ENCODE data around the gene DCANP1. TPM values are rescaled to one million over a fixed set of nuclear protein-coding genes. Genes with fewer than 3 reads are reported as not detected.
"Not testable (repeated sequence)": the region's sequence is repeated elsewhere in the genome, so short reads cannot be mapped to it uniquely, and the experiment has no call there.

The DCANP1 gene
- total RNA-seq (1 to 10 TPM in 2 of 7 donors, under 1 TPM in 5; 0.29 to 1.2 (median 0.70) TPM), polyA plus RNA-seq (1 to 10 TPM in 1 of 3 donors, under 1 TPM in 2; 0.23 to 2.4 (median 0.96) TPM)
- long read RNA-seq, donor 1: 0 reads
- long read RNA-seq, donor 2, partial matches to known transcripts: 0 of 4 reads
- long read RNA-seq, donor 2, other reads (novel, unspliced or antisense): 0 of 4 reads

- no peak for DNase-seq
- no peaks in the 10 kb centered on the region for H3K9me3 ChIP-seq
- peaks cover 0 to 6% (median 0%) of the 10 kb centered on the region in 6 donors for H3K4me1 ChIP-seq
- H3K27ac ChIP-seq: no peak within 1 kb of the TSS
- peaks cover 0 to 3% (median 0%) of the 10 kb centered on the region in 7 donors for H3K27me3 ChIP-seq (replicated peaks in 1 of 7)
- TF ChIP-seq POLR2A (IDR thresholded peaks at IDR 0.05) (no peak), CTCF (IDR thresholded peaks at IDR 0.05 in 8 of 11, conservative IDR thresholded peaks at IDR 0.05 in 3 of 11) (no peak), POLR2AphosphoS5 (IDR thresholded peaks at IDR 0.05) (no peak)
- no peak within 1 kb of the TSS for H3K4me3 ChIP-seq
- H3K36me3 ChIP-seq: no peaks in the 10 kb centered on the region
- intact Hi-C loops (cut with DNase I; ENCODE audit: low total_unique reads): no loop called here
- WGBS, 5 donors: 79 to 89% (median 87%) methylated on average over 5 of the region's 5 CpGs
Observed at GRCh38 chr5:135447298-135447929, at the start of gene DCANP1. DCANP1 (minus strand) TSS chr5:135447348; CDS start chr5:135447108, 240 bp downstream.

GRCh38 chr5:135495531-135495930, 48.4 kb upstream of the DCANP1 start:
- DNase-seq; H3K4me3 ChIP-seq; H3K36me3 ChIP-seq; H3K27ac ChIP-seq; H3K9me3 ChIP-seq; intact Hi-C loops (cut with DNase I; ENCODE audit: low total_unique reads): not testable (repeated sequence)
- peaks cover 0 to 13% (median 2%) of the 10 kb centered on the region in 6 donors for H3K4me1 ChIP-seq
- peaks cover 0 to 57% (median 17%) of the 10 kb centered on the region in 7 donors for H3K27me3 ChIP-seq (replicated peaks in 1 of 7)
- WGBS, 5 donors: 69 to 76% (median 70%) methylated on average over 4 of the region's 4 CpGs

- H3K9me3 ChIP-seq: no peaks in the 10 kb centered on the region
- H3K4me3 ChIP-seq: no peak overlapping the region
- DNase-seq: no peak
- no peak overlapping the region for H3K27ac ChIP-seq
- TF ChIP-seq POLR2A (IDR thresholded peaks at IDR 0.05): no peak
- no peak for TF ChIP-seq POLR2AphosphoS5 (IDR thresholded peaks at IDR 0.05)
- TF ChIP-seq CTCF (IDR thresholded peaks at IDR 0.05 in 8 of 11, conservative IDR thresholded peaks at IDR 0.05 in 3 of 11): no peak
- intact Hi-C loops (cut with DNase I; ENCODE audit: low total_unique reads): no loop called here
- H3K36me3 ChIP-seq: no peaks in the 10 kb centered on the region
- peaks cover 0 to 70% (median 30%) of the 10 kb centered on the region in 7 donors for H3K27me3 ChIP-seq (replicated peaks in 1 of 7)
- WGBS, 5 donors: 83 to 92% (median 85%) methylated on average over 5 of the region's 5 CpGs
- peaks cover 0 to 26% (median 14%) of the 10 kb centered on the region in 6 donors for H3K4me1 ChIP-seq
Observed at GRCh38 chr5:135494196-135494595, 47.0 kb upstream of the DCANP1 start.

- H3K4me3 ChIP-seq: no peak overlapping the region
- no peaks in the 10 kb centered on the region for H3K36me3 ChIP-seq
- no peak for DNase-seq
- no peaks in the 10 kb centered on the region for H3K9me3 ChIP-seq
- intact Hi-C loops (cut with DNase I; ENCODE audit: low total_unique reads): no loop called here
- no peak overlapping the region for H3K27ac ChIP-seq
- peaks cover 3 to 76% (median 36%) of the 10 kb centered on the region in 7 donors for H3K27me3 ChIP-seq (replicated peaks in 1 of 7)
- TF ChIP-seq POLR2A (IDR thresholded peaks at IDR 0.05) (no peak), CTCF (IDR thresholded peaks at IDR 0.05 in 8 of 11, conservative IDR thresholded peaks at IDR 0.05 in 3 of 11) (no peak), POLR2AphosphoS5 (IDR thresholded peaks at IDR 0.05) (no peak)
- 71 to 82% (median 74%) methylated on average over 8 of the region's 8 CpGs for WGBS, 5 donors
- H3K4me1 ChIP-seq: peaks cover 0 to 32% (median 20%) of the 10 kb centered on the region in 6 donors
Observed at GRCh38 chr5:135493406-135494180, 46.4 kb upstream of the DCANP1 start.
